ENCODE data around the gene STXBP1.

The STXBP1 gene

DNA sequence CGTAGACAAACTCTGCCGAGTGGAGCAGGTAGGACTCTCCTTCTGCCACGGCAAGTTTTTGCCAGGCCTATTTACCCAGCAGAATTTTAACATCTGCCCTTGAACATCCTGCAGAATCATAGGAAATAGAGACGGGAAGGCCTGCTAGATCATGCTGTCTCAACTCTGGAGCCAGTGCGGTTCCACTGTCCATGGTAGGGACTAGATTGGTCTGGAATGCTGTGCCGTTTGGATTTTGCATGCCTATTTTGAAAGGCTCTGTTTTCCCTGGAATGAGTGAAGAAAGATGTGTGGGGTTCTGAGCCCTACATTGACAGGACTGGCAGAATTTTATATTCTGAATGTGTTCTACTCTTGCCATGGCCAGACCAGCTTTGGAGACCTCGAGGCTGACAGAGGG, 61.2 kb downstream of the STXBP1 start:
- ChIA-PET POLR2A (ENCODE audit: low non-redundant PET) (no interaction called here), CTCF (no interaction called here)
- no peak for DNase-seq (ENCODE audit: low spot score)
- TF ChIP-seq, protein P1, sequence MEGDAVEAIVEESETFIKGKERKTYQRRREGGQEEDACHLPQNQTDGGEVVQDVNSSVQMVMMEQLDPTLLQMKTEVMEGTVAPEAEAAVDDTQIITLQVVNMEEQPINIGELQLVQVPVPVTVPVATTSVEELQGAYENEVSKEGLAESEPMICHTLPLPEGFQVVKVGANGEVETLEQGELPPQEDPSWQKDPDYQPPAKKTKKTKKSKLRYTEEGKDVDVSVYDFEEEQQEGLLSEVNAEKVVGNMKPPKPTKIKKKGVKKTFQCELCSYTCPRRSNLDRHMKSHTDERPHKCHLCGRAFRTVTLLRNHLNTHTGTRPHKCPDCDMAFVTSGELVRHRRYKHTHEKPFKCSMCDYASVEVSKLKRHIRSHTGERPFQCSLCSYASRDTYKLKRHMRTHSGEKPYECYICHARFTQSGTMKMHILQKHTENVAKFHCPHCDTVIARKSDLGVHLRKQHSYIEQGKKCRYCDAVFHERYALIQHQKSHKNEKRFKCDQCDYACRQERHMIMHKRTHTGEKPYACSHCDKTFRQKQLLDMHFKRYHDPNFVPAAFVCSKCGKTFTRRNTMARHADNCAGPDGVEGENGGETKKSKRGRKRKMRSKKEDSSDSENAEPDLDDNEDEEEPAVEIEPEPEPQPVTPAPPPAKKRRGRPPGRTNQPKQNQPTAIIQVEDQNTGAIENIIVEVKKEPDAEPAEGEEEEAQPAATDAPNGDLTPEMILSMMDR (conservative IDR thresholded peaks at IDR 0.05; ENCODE audit: low read depth), result no peak
- no peak overlapping the region for H3K27ac ChIP-seq

DNA sequence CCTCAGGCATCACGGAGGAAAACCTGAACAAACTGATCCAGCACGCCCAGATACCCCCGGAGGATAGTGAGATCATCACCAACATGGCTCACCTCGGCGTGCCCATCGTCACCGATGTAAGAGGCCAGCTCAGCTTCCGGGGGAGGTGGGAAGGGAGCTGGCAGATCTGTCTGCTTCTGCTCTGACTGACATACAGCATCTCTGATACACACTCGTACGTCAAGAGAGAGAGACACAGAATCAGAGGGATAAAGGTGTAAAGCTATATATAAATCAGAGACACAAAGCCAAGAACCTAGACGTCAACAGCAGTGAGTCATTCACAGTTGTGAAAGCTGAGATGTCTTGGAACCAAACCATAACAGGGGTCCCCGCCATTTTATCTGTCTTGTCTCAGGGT, 64.6 kb downstream of the STXBP1 start:
- POLR2A ChIA-PET (ENCODE audit: low non-redundant PET), result no interaction called here
- TF ChIP-seq, protein P1 (conservative IDR thresholded peaks at IDR 0.05; ENCODE audit: low read depth), result no peak
- H3K27ac ChIP-seq, result 0 out of 2 replicates have a peak overlapping the region, but pooled peaks have one; percentile 4
- DNase-seq (ENCODE audit: low spot score), result no peak
- CTCF ChIA-PET, result interaction anchor here (0.5 to 1.0 kb wide), 4 partner anchors 8 to 1329 kb away, joined by 3 to 4 read pairs (median 3); no protein-coding TSS in a partner anchor

DNA sequence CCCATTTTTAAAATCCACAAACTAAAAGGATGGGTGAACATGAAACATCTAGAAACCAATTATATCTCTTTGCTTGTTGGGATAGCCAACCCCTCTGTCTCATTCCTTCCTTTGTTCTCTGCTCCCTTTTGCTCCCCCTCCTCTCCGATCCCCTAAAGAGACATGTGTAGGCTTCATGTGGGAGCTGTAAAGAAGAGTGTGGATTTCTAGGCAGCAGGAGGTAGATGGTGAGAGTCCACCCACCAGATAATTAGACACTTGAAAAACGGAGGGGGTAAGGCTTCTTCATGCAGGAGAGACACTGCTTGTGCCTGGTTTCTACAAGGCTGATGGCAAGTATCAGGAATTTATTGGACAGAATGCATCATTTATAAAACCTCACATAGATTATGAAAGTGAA, 67.4 kb downstream of the STXBP1 start:
- no peak for DNase-seq (ENCODE audit: low spot score)
- TF ChIP-seq, protein P1 (conservative IDR thresholded peaks at IDR 0.05; ENCODE audit: low read depth), result no peak
- ChIA-PET CTCF (interaction anchor here (1.1 to 1.5 kb wide), 2 partner anchors 14 to 55 kb away, joined by 3 read pairs; partner anchors contain the start of gene TOR2A), POLR2A (ENCODE audit: low non-redundant PET) (no interaction called here)
- H3K27ac ChIP-seq, result no peak overlapping the region

DNA sequence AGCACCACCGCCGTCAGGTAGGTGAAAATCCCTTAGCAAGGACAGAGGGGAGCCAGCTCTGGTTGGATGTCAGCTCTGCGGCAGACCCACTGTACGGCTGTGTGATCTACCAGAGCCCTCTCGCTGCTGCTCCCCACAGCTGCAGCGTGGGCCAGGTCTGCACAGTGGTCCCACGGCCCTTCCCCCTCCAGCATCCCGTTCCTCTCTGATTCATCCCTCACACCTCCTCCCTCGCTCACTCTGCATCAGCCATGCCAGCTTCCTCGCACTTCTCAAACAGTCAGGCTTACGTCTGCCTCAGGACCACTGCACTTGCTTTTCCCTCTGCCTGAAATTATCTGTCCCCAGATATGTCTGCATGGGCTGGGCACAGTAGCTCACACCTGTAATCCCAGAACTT, 68.1 kb downstream of the STXBP1 start:
- ChIA-PET POLR2A (ENCODE audit: low non-redundant PET) (no interaction called here), CTCF (interaction anchor here (0.6 to 1.5 kb wide), 2 partner anchors 13 to 263 kb away, joined by 3 to 4 read pairs; no protein-coding TSS in a partner anchor)
- no peak overlapping the region for H3K27ac ChIP-seq
- TF ChIP-seq, protein P1 (conservative IDR thresholded peaks at IDR 0.05; ENCODE audit: low read depth), result no peak
- no peak for DNase-seq (ENCODE audit: low spot score)

DNA sequence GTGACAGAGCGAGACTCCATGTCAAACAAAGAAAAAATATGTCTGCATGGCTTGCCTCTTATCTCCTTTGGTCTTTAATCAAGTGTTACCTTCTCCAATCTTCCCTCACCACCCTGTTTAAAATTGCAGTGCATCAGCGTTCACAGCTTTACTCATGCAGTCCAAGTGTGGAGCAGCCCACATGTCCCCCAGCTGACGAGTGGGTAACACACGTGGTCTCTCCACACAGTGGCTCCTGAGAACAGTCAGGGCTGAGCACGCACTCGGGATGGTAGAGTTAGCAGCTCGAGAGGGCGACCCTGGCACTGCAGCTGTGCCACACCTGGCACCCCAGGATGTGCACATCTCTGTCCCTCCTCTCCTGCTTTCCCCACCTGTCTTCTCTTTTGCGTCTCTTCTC, 68.8 kb downstream of the STXBP1 start:
- TF ChIP-seq, protein P1 (conservative IDR thresholded peaks at IDR 0.05; ENCODE audit: low read depth), result no peak
- ChIA-PET POLR2A (ENCODE audit: low non-redundant PET) (no interaction called here), CTCF (interaction anchor here (0.6 to 1.2 kb wide), 2 partner anchors 30 to 262 kb away, joined by 3 to 4 read pairs; no protein-coding TSS in a partner anchor)
- H3K27ac ChIP-seq, result no peak overlapping the region
- DNase-seq (ENCODE audit: low spot score), result no peak

DNA sequence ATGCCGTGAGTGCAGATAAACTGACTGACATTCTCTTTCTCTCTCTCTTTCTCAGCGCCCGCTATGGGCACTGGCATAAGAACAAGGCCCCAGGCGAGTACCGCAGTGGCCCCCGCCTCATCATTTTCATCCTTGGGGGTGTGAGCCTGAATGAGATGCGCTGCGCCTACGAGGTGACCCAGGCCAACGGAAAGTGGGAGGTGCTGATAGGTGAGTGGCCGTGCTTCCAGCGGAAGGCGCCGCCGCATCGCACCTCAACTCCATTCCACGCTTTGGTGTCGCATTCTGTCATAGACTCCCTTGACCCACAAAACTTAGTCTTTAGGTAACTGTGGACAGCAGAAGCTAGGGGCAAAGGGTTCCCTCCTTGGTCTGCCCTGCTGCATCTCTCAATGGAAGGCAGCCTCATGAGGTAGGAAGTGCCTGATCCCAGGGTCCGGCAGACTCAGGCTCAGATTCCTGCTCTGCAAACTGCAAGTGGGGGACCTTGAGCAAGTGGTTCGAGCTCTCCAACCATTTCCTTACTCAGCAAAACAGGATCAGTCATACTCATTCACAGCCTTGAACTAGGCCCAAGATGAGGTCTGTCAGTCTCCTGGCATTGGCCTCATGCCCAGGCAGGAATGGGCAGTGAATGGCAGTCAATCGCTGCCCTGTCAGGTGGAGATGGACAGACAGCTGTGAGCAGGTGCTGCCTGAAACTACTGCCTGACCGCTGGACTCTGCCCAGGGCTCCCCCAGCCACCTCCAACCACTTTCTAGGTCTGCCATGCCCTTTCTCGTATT, 70.5 kb downstream of the STXBP1 start:
- ChIA-PET CTCF (interaction anchor here (0.6 to 1.1 kb wide), 2 partner anchors 9 to 85 kb away, joined by 3 to 4 read pairs; no protein-coding TSS in a partner anchor), POLR2A (ENCODE audit: low non-redundant PET) (no interaction called here)

More for the DNA sequence above, 70.5 kb downstream of the STXBP1 start:
- TF ChIP-seq, protein P1 (conservative IDR thresholded peaks at IDR 0.05; ENCODE audit: low read depth), result no peak
- DNase-seq (ENCODE audit: low spot score), result no peak
- peak overlapping the region; percentile 15 for H3K27ac ChIP-seq
